Uterus (tissue), 2 donors: ENCODE results near the gene RNF130.

Experiments used
- CTCF ChIP-seq, 4 experiments: fragments of 200-600 bp in 2 of 4; fragments of 450-650 bp in 2 of 4; sonication (generic) in 2 of 4; IDR thresholded peaks; one replicate each; pipeline ENCODE4 v1.5.1; 2016 to 2019; ENCODE audit warnings: antibody characterized with exemption in 4 of 4, mild to moderate bottlenecking in 2 of 4, moderate library complexity in 1 of 4
- POLR2A ChIP-seq, 2 donors: fragments of 450-650 bp; IDR thresholded peaks; one replicate each; pipeline ENCODE4 v1.6.1; 2016; ENCODE audit warnings: antibody characterized with exemption in 2 of 2, mild to moderate bottlenecking in 1 of 2, moderate library complexity in 1 of 2

GRCh38 chr5:179936976-179937681 is 134.4 kb downstream of the RNF130 start:
- TF ChIP-seq CTCF (IDR thresholded peaks at IDR 0.05) (no peak), POLR2A (IDR thresholded peaks at IDR 0.05) (no peak)
